ENCODE measurements around the gene CFHR5. TPM values are rescaled to one million over a fixed set of nuclear protein-coding genes. Genes with fewer than 3 reads are reported as not detected.

The CFHR5 gene
- total RNA-seq, 2 donors from 2014 or later = not detected

- TF ChIP-seq CTCF (conservative IDR thresholded peaks at IDR 0.05) = no peak
- no peak overlapping the region for H3K9ac ChIP-seq (ENCODE audit: extremely low read depth, low read length, poor library complexity, severe bottlenecking)
- H3K4me1 ChIP-seq (ENCODE audit: control insufficient read depth, insufficient read depth, low read length) = no peaks in the 10 kb centered on the region
- peaks cover 5% of the 10 kb centered on the region for H3K4me1 Mint-ChIP-seq
- H3K4me3 ChIP-seq (ENCODE audit: low read length) = no peak overlapping the region
- no peak overlapping the region for H3K4me3 Mint-ChIP-seq
- H3K27ac ChIP-seq (ENCODE audit: low read depth, low read length) = no peak overlapping the region
- 85 to 93% methylated on average over 3 of the region's 3 CpGs for WGBS, 2 experiments (ENCODE audit: insufficient coverage in 1 of 2, insufficient read length in 1 of 2)
- DNase-seq = no peak
- H3K36me3 Mint-ChIP-seq (ENCODE audit: low read depth) = no peaks in the 10 kb centered on the region
- H3K9me3 ChIP-seq (ENCODE audit: control insufficient read depth, low read length) = no peaks in the 10 kb centered on the region
- no peaks in the 10 kb centered on the region for H3K9me3 Mint-ChIP-seq
- no peak overlapping the region for H3K27ac Mint-ChIP-seq
- H3K27me3 Mint-ChIP-seq (ENCODE audit: insufficient read depth) = peaks cover 5% of the 10 kb centered on the region
- H3K36me3 ChIP-seq (ENCODE audit: control insufficient read depth, insufficient read depth, low read length) = no peaks in the 10 kb centered on the region
- peaks cover 6% of the 10 kb centered on the region for H3K27me3 ChIP-seq (ENCODE audit: control insufficient read depth, insufficient read depth, low read length, poor library complexity, severe bottlenecking)
These were observed 16.5 kb upstream of the CFHR5 start for GRCh38 chr1:196960854-196961253.

- Histone ChIP-seq H3K4me3 (ENCODE audit: low read length) (no peak overlapping the region), H3K4me1 (ENCODE audit: control insufficient read depth, insufficient read depth, low read length) (no peaks in the 10 kb centered on the region), H3K9me3 (ENCODE audit: control insufficient read depth, low read length) (no peaks in the 10 kb centered on the region), H3K9ac (ENCODE audit: extremely low read depth, low read length, poor library complexity, severe bottlenecking) (no peak overlapping the region), H3K36me3 (ENCODE audit: control insufficient read depth, insufficient read depth, low read length) (no peaks in the 10 kb centered on the region), H3K27ac (ENCODE audit: low read depth, low read length) (no peak overlapping the region), H3K27me3 (ENCODE audit: control insufficient read depth, insufficient read depth, low read length, poor library complexity, severe bottlenecking) (no peaks in the 10 kb centered on the region)
- no CpG with 5 or more reads among the region's 1 CpG for WGBS, 2 experiments (ENCODE audit: insufficient coverage in 1 of 2, insufficient read length in 1 of 2)
- Mint-ChIP-seq H3K4me3 (no peak overlapping the region), H3K9me3 (no peaks in the 10 kb centered on the region), H3K36me3 (ENCODE audit: low read depth) (no peaks in the 10 kb centered on the region), H3K27me3 (ENCODE audit: insufficient read depth) (no peaks in the 10 kb centered on the region), H3K27ac (no peak overlapping the region), H3K4me1 (no peaks in the 10 kb centered on the region)
- no peak for TF ChIP-seq CTCF (conservative IDR thresholded peaks at IDR 0.05)
- DNase-seq = no peak
These were observed 7.2 kb upstream of the CFHR5 start for GRCh38 chr1:196970182-196970581.

- Histone ChIP-seq H3K36me3 (ENCODE audit: control insufficient read depth, insufficient read depth, low read length) (no peaks in the 10 kb centered on the region), H3K4me1 (ENCODE audit: control insufficient read depth, insufficient read depth, low read length) (no peaks in the 10 kb centered on the region), H3K27ac (ENCODE audit: low read depth, low read length) (no peak overlapping the region), H3K4me3 (ENCODE audit: low read length) (no peak overlapping the region), H3K9ac (ENCODE audit: extremely low read depth, low read length, poor library complexity, severe bottlenecking) (no peak overlapping the region), H3K9me3 (ENCODE audit: control insufficient read depth, low read length) (no peaks in the 10 kb centered on the region), H3K27me3 (ENCODE audit: control insufficient read depth, insufficient read depth, low read length, poor library complexity, severe bottlenecking) (no peaks in the 10 kb centered on the region)
- Mint-ChIP-seq H3K27me3 (ENCODE audit: insufficient read depth) (no peaks in the 10 kb centered on the region), H3K4me1 (peaks cover 5% of the 10 kb centered on the region), H3K9me3 (no peaks in the 10 kb centered on the region), H3K36me3 (ENCODE audit: low read depth) (no peaks in the 10 kb centered on the region), H3K27ac (no peak overlapping the region), H3K4me3 (no peak overlapping the region)
- TF ChIP-seq CTCF (conservative IDR thresholded peaks at IDR 0.05) = no peak
- DNase-seq = no peak
- 95 to 97% methylated on average over 4 of the region's 4 CpGs for WGBS, 2 experiments (ENCODE audit: insufficient coverage in 1 of 2, insufficient read length in 1 of 2)
These were observed 1.1 kb upstream of the CFHR5 start for GRCh38 chr1:196976278-196976677.
